ENCODE data around the gene NUP35. TPM values are rescaled to one million over a fixed set of nuclear protein-coding genes. Genes with fewer than 3 reads are reported as not detected.

The NUP35 gene
- total and polyA plus RNA-seq, 2 experiments from 2014 or later, result 12.1 to 19.7 TPM

- DNase-seq (ENCODE audit: low read depth in 1 of 2, low spot score in 1 of 2), result no peak
- no peaks in the 10 kb centered on the region for H3K36me3 ChIP-seq
- H3K27ac ChIP-seq, result no peak overlapping the region
- H3K9me3 ChIP-seq (ENCODE audit: low read depth), result no peaks in the 10 kb centered on the region
- no peaks in the 10 kb centered on the region for H3K4me1 ChIP-seq (ENCODE audit: low read depth)
- H3K27me3 ChIP-seq, result no peaks in the 10 kb centered on the region
- TF ChIP-seq, protein P1, sequence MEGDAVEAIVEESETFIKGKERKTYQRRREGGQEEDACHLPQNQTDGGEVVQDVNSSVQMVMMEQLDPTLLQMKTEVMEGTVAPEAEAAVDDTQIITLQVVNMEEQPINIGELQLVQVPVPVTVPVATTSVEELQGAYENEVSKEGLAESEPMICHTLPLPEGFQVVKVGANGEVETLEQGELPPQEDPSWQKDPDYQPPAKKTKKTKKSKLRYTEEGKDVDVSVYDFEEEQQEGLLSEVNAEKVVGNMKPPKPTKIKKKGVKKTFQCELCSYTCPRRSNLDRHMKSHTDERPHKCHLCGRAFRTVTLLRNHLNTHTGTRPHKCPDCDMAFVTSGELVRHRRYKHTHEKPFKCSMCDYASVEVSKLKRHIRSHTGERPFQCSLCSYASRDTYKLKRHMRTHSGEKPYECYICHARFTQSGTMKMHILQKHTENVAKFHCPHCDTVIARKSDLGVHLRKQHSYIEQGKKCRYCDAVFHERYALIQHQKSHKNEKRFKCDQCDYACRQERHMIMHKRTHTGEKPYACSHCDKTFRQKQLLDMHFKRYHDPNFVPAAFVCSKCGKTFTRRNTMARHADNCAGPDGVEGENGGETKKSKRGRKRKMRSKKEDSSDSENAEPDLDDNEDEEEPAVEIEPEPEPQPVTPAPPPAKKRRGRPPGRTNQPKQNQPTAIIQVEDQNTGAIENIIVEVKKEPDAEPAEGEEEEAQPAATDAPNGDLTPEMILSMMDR (IDR thresholded peaks at IDR 0.05; ENCODE audit: low read depth, low read length), result no peak
- no peak overlapping the region for H3K4me3 ChIP-seq
Measured at GRCh38 chr2:183105402-183106134, 18.7 kb upstream of the NUP35 start.

GRCh38 chr2:183112577-183112976, 11.7 kb upstream of the NUP35 start:
- Histone ChIP-seq H3K4me1 (ENCODE audit: low read depth) (no peaks in the 10 kb centered on the region), H3K36me3 (no peaks in the 10 kb centered on the region), H3K9me3 (ENCODE audit: low read depth) (no peaks in the 10 kb centered on the region), H3K4me3 (no peak overlapping the region), H3K27ac (no peak overlapping the region), H3K27me3 (no peaks in the 10 kb centered on the region)
- TF ChIP-seq, protein P1 (IDR thresholded peaks at IDR 0.05; ENCODE audit: low read depth, low read length), result no peak
- peak in 1 of 2 donors; percentile 6 for DNase-seq (ENCODE audit: low read depth in 1 of 2, low spot score in 1 of 2)

DNA sequence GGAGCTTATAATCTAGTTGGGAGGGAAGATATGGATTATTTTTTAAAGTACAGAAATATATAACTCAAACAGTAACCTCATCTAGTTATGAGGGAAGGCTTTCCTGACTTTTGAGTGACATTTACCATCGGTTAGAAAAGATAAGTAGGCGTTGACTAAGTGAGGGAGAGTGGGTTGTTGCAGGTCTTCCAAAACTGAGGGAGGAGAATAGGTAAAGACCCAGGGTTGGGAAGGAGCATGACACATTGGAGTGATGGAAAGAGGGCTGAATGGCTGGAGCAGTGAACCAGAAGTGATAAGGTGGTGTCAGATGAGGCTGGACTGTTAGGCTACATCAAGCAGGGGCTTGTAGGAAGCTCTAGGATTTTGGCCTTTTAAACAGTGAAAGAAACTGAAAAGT, 10.6 kb upstream of the NUP35 start:
- H3K27me3 ChIP-seq, result no peaks in the 10 kb centered on the region
- DNase-seq (ENCODE audit: low read depth in 1 of 2, low spot score in 1 of 2), result no peak
- no peaks in the 10 kb centered on the region for H3K9me3 ChIP-seq (ENCODE audit: low read depth)
- no peak overlapping the region for H3K27ac ChIP-seq
- no peak overlapping the region for H3K4me3 ChIP-seq
- no peaks in the 10 kb centered on the region for H3K4me1 ChIP-seq (ENCODE audit: low read depth)
- no peaks in the 10 kb centered on the region for H3K36me3 ChIP-seq
- TF ChIP-seq, protein P1 (IDR thresholded peaks at IDR 0.05; ENCODE audit: low read depth, low read length), result no peak

DNA sequence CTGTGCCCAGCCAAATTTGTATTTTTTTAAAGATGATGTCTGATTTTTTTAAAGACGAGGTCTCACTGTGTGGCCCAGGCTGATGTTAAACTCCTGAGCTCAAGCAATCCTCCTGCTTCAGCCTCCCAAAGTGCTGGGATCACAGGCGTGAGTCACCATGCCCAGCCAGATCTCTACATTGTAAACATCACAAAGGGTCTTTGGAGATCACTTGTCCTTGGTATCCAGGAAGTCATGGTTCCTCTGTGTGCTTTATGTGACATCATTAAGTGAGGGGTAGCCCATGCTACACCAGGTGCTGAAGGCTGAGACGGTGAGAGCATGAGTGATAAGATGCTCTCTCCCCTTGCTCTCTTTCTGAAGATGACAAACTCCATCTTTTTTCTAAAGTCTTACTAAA, 7.0 kb upstream of the NUP35 start:
- no peaks in the 10 kb centered on the region for H3K4me1 ChIP-seq (ENCODE audit: low read depth)
- H3K27me3 ChIP-seq, result no peaks in the 10 kb centered on the region
- TF ChIP-seq, protein P1 (IDR thresholded peaks at IDR 0.05; ENCODE audit: low read depth, low read length), result no peak
- no peak overlapping the region for H3K27ac ChIP-seq
- no peak for DNase-seq (ENCODE audit: low read depth in 1 of 2, low spot score in 1 of 2)
- H3K9me3 ChIP-seq (ENCODE audit: low read depth), result no peaks in the 10 kb centered on the region
- no peak overlapping the region for H3K4me3 ChIP-seq
- H3K36me3 ChIP-seq, result no peaks in the 10 kb centered on the region

DNA sequence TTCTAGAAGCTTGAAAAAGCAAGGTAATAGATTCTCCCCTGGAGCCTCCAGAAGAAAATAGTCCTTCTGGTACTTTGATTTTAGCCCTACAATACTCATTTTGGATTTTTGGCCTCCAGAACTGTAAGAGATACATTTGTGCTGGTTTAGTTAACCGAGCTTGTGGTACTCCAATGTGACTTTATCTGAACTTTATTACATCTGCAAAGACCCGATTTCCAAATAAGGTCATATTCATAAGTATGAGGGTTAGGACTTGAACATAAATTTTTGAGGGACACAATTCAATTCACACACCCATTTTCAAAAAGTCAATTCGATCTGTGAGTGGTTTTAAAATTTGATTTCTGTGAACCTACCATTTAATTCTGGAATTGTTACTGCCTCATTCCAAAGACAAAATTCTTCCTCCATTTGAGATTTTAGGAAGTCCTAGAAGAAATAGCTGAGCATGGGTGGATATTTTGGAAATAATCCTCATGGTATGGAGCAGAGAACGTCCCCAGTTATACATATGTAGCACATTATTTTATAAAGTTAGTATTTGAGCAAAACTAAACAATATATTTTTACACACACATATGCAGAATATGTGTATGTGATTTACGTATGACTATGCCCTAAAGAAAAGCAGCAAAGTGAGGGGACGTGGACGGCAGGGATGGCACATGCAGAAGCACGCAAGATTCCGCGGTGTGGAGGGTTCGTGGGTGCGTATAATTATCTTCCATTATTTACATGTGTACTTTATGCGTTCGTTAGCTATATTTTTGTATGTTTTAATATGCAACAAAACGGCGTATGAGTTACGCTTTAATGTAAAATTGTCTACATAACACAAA, 905 bp upstream of the NUP35 start:
- peak overlapping the region; percentile 91 for H3K27ac ChIP-seq
- TF ChIP-seq, protein P1 (IDR thresholded peaks at IDR 0.05; ENCODE audit: low read depth, low read length), result no peak
- H3K36me3 ChIP-seq, result no peaks in the 10 kb centered on the region
- peaks cover 3% of the 10 kb centered on the region for H3K4me1 ChIP-seq (ENCODE audit: low read depth)
- H3K4me3 ChIP-seq, result peak overlapping the region; percentile 63
- no peak for DNase-seq (ENCODE audit: low read depth in 1 of 2, low spot score in 1 of 2)
- no peaks in the 10 kb centered on the region for H3K27me3 ChIP-seq
- no peaks in the 10 kb centered on the region for H3K9me3 ChIP-seq (ENCODE audit: low read depth)
